Lung (tissue), 12 donors: ENCODE results near the gene RASEF. TPM values are rescaled to one million over a fixed set of nuclear protein-coding genes. Genes with fewer than 3 reads are reported as not detected.

ENCODE experiments used
- ATAC-seq: fragments of 200-7000 bp; cut with Tn5 transposase; one replicate; pipeline ENCODE4 v1.9.1; 2020; ENCODE audit warnings: moderate number of reproducible peaks; ENCODE audit not compliant: insufficient read depth, low FRiP score
- DNase-seq, 3 donors: peaks; one replicate each; pipeline ENCODE4 v3.0.0-alpha.2; 2013 to 2017
- H3K27ac ChIP-seq, 2 donors: one replicate each; pipeline ENCODE4 v1.5.1; 2013; ENCODE audit warnings: mild to moderate bottlenecking in 2 of 2, moderate library complexity in 2 of 2, control low read depth in 1 of 2, inconsistent platforms in 1 of 2, low read depth in 1 of 2, low read length in 1 of 2
- H3K27me3 ChIP-seq, 3 donors: one replicate each; pipeline ENCODE4 v1.5.1; 2013; ENCODE audit warnings: low read length in 2 of 3; ENCODE audit not compliant: control insufficient read depth in 3 of 3, insufficient read depth in 3 of 3
- H3K36me3 ChIP-seq, 4 donors: one replicate each; pipeline ENCODE4 v1.5.1; 2013; ENCODE audit warnings: low read length in 4 of 4, mild to moderate bottlenecking in 1 of 4, moderate library complexity in 1 of 4; ENCODE audit not compliant: control insufficient read depth in 4 of 4, insufficient read depth in 4 of 4
- H3K4me1 ChIP-seq, 5 donors: one replicate each; pipeline ENCODE4 v1.5.1; 2013; ENCODE audit warnings: low read length in 5 of 5, mild to moderate bottlenecking in 2 of 5, moderate library complexity in 1 of 5; ENCODE audit not compliant: control insufficient read depth in 5 of 5, insufficient read depth in 5 of 5
- H3K4me3 ChIP-seq: one replicate; pipeline ENCODE4 v1.5.1; 2013; ENCODE audit warnings: mild to moderate bottlenecking, control low read depth, moderate library complexity
- H3K9ac ChIP-seq, 2 donors: one replicate each; pipeline ENCODE4 v1.5.1; 2013; ENCODE audit warnings: low read length in 2 of 2, control low read depth in 1 of 2; ENCODE audit not compliant: insufficient read depth in 1 of 2
- H3K9me3 ChIP-seq, 4 donors: one replicate each; pipeline ENCODE4 v1.5.1; 2013; ENCODE audit warnings: low read length in 3 of 4, mild to moderate bottlenecking in 1 of 4, moderate library complexity in 1 of 4; ENCODE audit not compliant: control insufficient read depth in 4 of 4, insufficient read depth in 3 of 4
- CTCF ChIP-seq: IDR thresholded peaks from 2 replicates; pipeline ENCODE4 v1.5.1; 2012; ENCODE audit warnings: mild to moderate bottlenecking; ENCODE audit errors: control extremely low read depth, extremely low read depth
- WGBS, 2 donors: extraction: QIAGEN DNeasy Blood & Tissue Kit; methylation state at CpG; one replicate each; pipeline ENCODE4 v1.1.7; 2013; 5-methylcytosine and 5-hydroxymethylcytosine counted together
- polyA plus RNA-seq, 2 donors: library from polyadenylated mRNA; stranded (reverse); fragments of 200-250 nt; gene quantifications; one replicate each; pipeline ENCODE4 v1.2.1, GENCODE V29; 2013
- total RNA-seq, 2 donors: library from RNA; depleted of rRNA in 1 of 2; stranded (reverse); fragments of >200 nt in 1 of 2; gene quantifications; one replicate each; pipeline ENCODE4 v1.2.1, GENCODE V29; 2014 to 2021
- donor health status: control.
- donor health status: control.
- donor health status: Bipolar disorder and iron deficiency.
- donor health status: healthy.
- donor health status: DM: yes; HTN: yes; CAD: no.

RASEF gene
- total and polyA plus RNA-seq, 4 donors, result 5.2 to 23.6 (median 9.4) TPM

- Histone ChIP-seq H3K36me3 (no peaks in the 10 kb centered on the region), H3K4me3 (no peak overlapping the region), H3K9ac (no peak overlapping the region), H3K4me1 (peaks cover 0 to 19% (median 6%) of the 10 kb centered on the region in 5 donors), H3K9me3 (peaks cover 0 to 2% (median 0%) of the 10 kb centered on the region in 4 donors), H3K27ac (no peak overlapping the region), H3K27me3 (no peaks in the 10 kb centered on the region)
- DNase-seq, result no peak
- WGBS, 2 donors, result 84 to 85% methylated on average over 2 of the region's 2 CpGs
- ATAC-seq, result no peak
- no peak for TF ChIP-seq CTCF
Measured at GRCh38 chr9:83015897-83016296, 47.0 kb downstream of the RASEF start.

- H3K4me3 ChIP-seq, result no peak overlapping the region
- no peak for TF ChIP-seq CTCF
- H3K27me3 ChIP-seq, result no peaks in the 10 kb centered on the region
- H3K9ac ChIP-seq, result no peak overlapping the region
- H3K36me3 ChIP-seq, result no peaks in the 10 kb centered on the region
- H3K27ac ChIP-seq, result no peak overlapping the region
- no peak for ATAC-seq
- peaks cover 0 to 2% (median 0%) of the 10 kb centered on the region in 4 donors for H3K9me3 ChIP-seq
- 74 to 86% methylated on average over 3 of the region's 3 CpGs for WGBS, 2 donors
- peaks cover 0 to 19% (median 6%) of the 10 kb centered on the region in 5 donors for H3K4me1 ChIP-seq
- no peak for DNase-seq
Measured at GRCh38 chr9:83013867-83014605, 48.9 kb downstream of the RASEF start.

GRCh38 chr9:83012922-83013838 lies 49.8 kb downstream of the RASEF start:
- Histone ChIP-seq H3K27me3 (no peaks in the 10 kb centered on the region), H3K9me3 (peaks cover 0 to 2% (median 0%) of the 10 kb centered on the region in 4 donors), H3K36me3 (no peaks in the 10 kb centered on the region), H3K27ac (no peak overlapping the region), H3K4me1 (peaks cover 0 to 19% (median 6%) of the 10 kb centered on the region in 5 donors), H3K9ac (no peak overlapping the region), H3K4me3 (no peak overlapping the region)
- TF ChIP-seq CTCF, result no peak
- ATAC-seq, result no peak
- DNase-seq, result peak in 2 of 3 donors; percentile 60 to 62
- 48 to 66% methylated on average over 7 of the region's 7 CpGs for WGBS, 2 donors
